SKM-1 treated with dmso at 0.1 percent for 144 hours (cell line): ENCODE results near the gene PNMT.

Experiments used
- DNase-seq: peaks from one replicate; lab custom pipeline; 2025; ENCODE audit not compliant: unreplicated experiment; lab: John Stamatoyannopoulos, UW

PNMT gene

GRCh38 chr17:39667945-39668924, at the start of gene PNMT:
PNMT (plus strand) TSS chr17:39668453; CDS start chr17:39668476, 23 bp downstream.
- no peak for DNase-seq

GRCh38 chr17:39618956-39619785, 49.1 kb upstream of the PNMT start:
- no peak for DNase-seq

GRCh38 chr17:39619786-39620101, 48.5 kb upstream of the PNMT start:
- DNase-seq = no peak

- DNase-seq = peak; percentile 61
Observed at GRCh38 chr17:39621523-39622379, 46.5 kb upstream of the PNMT start.

- no peak for DNase-seq
Observed at GRCh38 chr17:39622380-39623006, 45.8 kb upstream of the PNMT start.

GRCh38 chr17:39623356-39623950, 44.8 kb upstream of the PNMT start:
- DNase-seq = peak; percentile 70

GRCh38 chr17:39624313-39624712, 43.9 kb upstream of the PNMT start:
- no peak for DNase-seq

- DNase-seq = no peak
Observed at GRCh38 chr17:39625198-39625785, 43.0 kb upstream of the PNMT start.

- no peak for DNase-seq
Observed at GRCh38 chr17:39626171-39627046, 41.8 kb upstream of the PNMT start, which contains the start of gene PPP1R1B. PPP1R1B (plus strand) TSS chr17:39626952; CDS start chr17:39627393, 441 bp downstream.

- DNase-seq = no peak
Observed at GRCh38 chr17:39627047-39627711, 41.1 kb upstream of the PNMT start.

GRCh38 chr17:39627712-39628516, 40.3 kb upstream of the PNMT start:
- no peak for DNase-seq

GRCh38 chr17:39628655-39629493, 39.4 kb upstream of the PNMT start:
- DNase-seq = no peak

- DNase-seq = no peak
Observed at GRCh38 chr17:39629494-39629880, 38.8 kb upstream of the PNMT start.

GRCh38 chr17:39629898-39630297, 38.4 kb upstream of the PNMT start:
- peak; percentile 77 for DNase-seq

- DNase-seq = no peak
Observed at GRCh38 chr17:39631403-39631802, 36.9 kb upstream of the PNMT start.

- no peak for DNase-seq
Observed at GRCh38 chr17:39632153-39632941, 35.9 kb upstream of the PNMT start.
